ACC112 (cell line): Measurements from ENCODE around the gene NSRP1.
"Not testable (repeated sequence)": the region's sequence is repeated elsewhere in the genome, so short reads cannot be mapped to it uniquely, and the experiment has no call there.

Source experiments
- H2AFZ ChIP-seq: fragments of 200-600 bp; sonication (generic); one replicate; pipeline ENCODE4 v1.6.0; 2017; ENCODE audit warnings: antibody characterized with exemption, low read length; ENCODE audit not compliant: unreplicated experiment
- H3K27ac ChIP-seq: fragments of 200-600 bp; sonication (generic); 2 replicates; pipeline ENCODE4 v1.5.1; 2014; ENCODE audit warnings: low read depth, mild to moderate bottlenecking, antibody characterized with exemption, low read length, moderate library complexity
- H3K27me3 ChIP-seq: fragments of 200-600 bp; sonication (generic); 2 replicates; pipeline ENCODE4 v1.6.1; 2014; ENCODE audit warnings: mild to moderate bottlenecking, antibody characterized with exemption, low read length, moderate library complexity, mixed read lengths; ENCODE audit not compliant: insufficient read depth
- H3K36me3 ChIP-seq: fragments of 200-600 bp; sonication (generic); 2 replicates; pipeline ENCODE4 v1.6.1; 2016; ENCODE audit warnings: mild to moderate bottlenecking, antibody characterized with exemption, low read length, moderate library complexity, mixed read lengths; ENCODE audit not compliant: insufficient read depth
- H3K4me1 ChIP-seq: fragments of 200-600 bp; sonication (generic); one replicate; pipeline ENCODE4 v1.6.1; 2016; ENCODE audit warnings: low read length, mixed read lengths; ENCODE audit not compliant: insufficient read depth, unreplicated experiment, control insufficient read depth
- H3K4me3 ChIP-seq: fragments of 200-600 bp; sonication (generic); 2 replicates; pipeline ENCODE4 v1.5.1; 2014; ENCODE audit warnings: mild to moderate bottlenecking, low read depth, low read length
- H3K79me2 ChIP-seq: fragments of 200-600 bp; sonication (generic); one replicate; pipeline ENCODE4 v1.6.0; 2016; ENCODE audit warnings: low read length; ENCODE audit not compliant: control insufficient read depth, unreplicated experiment, insufficient read depth

Gene NSRP1

DNA sequence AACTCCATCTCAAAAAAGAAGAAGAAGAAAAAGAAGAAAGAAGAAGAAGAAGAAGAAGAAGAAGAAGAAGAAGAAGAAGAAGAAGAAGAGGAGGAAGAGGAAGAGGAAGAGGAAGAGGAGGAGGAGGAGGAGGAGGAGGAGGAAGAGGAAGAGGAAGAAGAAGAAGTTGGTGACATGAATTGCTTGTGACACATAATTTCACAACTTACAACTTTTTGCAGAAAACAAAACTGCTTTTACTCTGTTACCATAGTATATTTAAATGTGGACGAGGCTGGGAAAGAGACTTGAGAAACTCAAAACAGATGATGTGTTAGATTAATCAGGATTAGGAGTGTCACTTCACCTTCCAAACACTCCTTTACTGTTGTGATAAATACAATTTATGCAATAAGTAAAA is 113.4 kb downstream of the NSRP1 start:
- H3K27me3 ChIP-seq: peaks cover 50% of the 10 kb centered on the region
- not testable (repeated sequence) for H2AFZ ChIP-seq, H3K4me1 ChIP-seq, H3K79me2 ChIP-seq, H3K4me3 ChIP-seq, H3K27ac ChIP-seq, H3K36me3 ChIP-seq

DNA sequence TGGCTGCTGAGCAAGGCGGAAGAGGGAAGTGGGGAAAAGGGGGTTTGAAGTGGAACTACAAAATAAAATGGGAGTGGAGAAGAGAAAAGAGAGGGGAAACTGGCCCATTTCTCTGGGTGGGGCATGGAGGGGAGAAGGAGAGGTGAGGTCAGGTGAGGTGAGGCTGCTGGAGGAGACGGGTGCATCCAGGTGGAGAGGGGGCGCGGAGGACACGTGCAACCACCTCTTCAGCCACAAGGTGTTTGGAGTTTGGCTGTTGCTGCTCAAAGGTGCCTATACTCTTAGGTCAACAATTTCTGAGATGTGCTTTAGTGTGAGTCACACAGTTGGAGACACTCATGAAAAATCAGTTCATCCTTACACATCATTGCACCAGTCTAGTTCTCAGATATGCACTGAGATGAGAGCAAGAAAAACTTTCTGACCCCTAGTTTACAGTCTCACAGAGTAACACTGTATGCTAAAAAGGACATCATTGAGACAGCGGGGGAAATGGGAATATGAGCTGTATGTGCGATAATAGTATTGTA is 114.0 kb downstream of the NSRP1 start:
- H3K79me2 ChIP-seq: no peaks in the 10 kb centered on the region
- no peaks in the 10 kb centered on the region for H3K36me3 ChIP-seq
- no peak overlapping the region for H3K27ac ChIP-seq
- peaks cover 7% of the 10 kb centered on the region for H3K4me1 ChIP-seq
- H2AFZ ChIP-seq: no peak overlapping the region
- H3K27me3 ChIP-seq: peaks cover 52% of the 10 kb centered on the region
- no peak overlapping the region for H3K4me3 ChIP-seq

DNA sequence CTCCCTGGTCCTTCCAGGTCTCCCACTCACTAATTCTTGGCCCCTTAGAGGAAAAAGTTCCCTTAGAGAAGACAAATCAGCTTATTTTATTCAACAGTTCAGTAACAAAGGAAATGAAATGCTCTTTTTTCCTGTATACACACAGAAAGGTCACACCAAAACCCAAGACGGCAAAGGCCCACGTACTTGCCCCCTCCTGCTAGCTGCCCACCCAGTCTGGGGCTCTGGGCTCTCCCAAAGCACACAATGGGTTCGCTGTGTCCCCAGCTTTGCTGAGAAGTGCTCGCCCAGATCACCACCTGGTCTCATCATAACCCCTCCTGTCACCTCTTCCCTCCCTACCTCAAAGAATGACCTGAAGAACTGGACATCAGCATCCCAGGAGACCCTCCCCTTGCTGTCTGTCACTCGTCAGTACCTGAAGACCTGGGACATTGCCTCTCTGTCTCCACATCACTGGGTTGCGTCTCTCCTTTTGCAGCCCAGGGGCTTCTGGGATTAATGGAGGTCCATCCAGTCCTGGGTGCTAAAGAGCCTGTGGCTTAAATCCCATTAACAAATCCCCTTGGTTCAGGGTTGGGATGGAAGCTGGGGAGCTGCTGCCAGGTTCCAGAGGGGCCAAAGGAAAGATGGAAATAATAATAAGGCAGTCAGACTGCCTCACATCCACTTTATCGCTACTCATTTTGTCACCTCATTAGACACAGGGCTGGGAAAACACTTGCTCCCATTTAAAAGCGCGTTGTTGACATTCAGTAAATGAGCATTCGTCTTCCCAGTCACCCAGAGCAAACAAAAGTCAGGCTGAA is 115.6 kb downstream of the NSRP1 start:
- H3K27ac ChIP-seq: no peak overlapping the region
- H3K4me1 ChIP-seq: peaks cover 7% of the 10 kb centered on the region
- H3K27me3 ChIP-seq: peaks cover 62% of the 10 kb centered on the region
- no peaks in the 10 kb centered on the region for H3K36me3 ChIP-seq
- H3K79me2 ChIP-seq: no peaks in the 10 kb centered on the region
- no peak overlapping the region for H3K4me3 ChIP-seq
- no peak overlapping the region for H2AFZ ChIP-seq

DNA sequence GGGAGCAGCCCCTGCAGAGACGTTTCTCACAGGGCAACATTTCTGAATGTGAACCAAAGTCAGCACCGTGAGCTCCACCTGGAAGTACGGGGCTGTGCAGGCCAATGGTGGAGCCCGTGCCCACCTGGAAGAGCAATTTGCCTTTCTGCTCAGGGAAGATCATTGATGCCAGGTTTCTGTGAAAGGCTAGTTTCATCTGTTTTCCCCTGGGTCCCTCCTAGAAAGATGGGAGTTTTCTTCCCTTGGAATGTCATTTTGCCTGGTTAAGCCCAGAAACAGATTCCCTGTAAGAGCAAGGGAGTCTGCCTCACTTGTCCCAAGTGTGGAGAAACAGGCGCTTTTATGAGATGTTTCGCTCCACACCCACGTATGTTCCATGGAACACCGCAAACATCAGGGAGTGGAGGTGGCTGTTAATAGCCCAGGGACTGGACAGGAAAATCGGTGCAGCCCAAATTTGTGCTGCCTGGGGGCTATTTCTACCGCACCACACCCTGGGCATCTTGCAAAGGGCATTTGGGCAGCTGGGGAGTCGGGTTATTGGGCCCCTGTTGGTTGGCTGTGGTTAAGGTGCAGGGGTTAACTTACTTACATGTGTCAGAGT is 116.3 kb downstream of the NSRP1 start:
- no peaks in the 10 kb centered on the region for H3K36me3 ChIP-seq
- peaks cover 69% of the 10 kb centered on the region for H3K27me3 ChIP-seq
- no peaks in the 10 kb centered on the region for H3K79me2 ChIP-seq
- H3K4me3 ChIP-seq: no peak overlapping the region
- no peak overlapping the region for H2AFZ ChIP-seq
- H3K27ac ChIP-seq: no peak overlapping the region
- peaks cover 7% of the 10 kb centered on the region for H3K4me1 ChIP-seq

DNA sequence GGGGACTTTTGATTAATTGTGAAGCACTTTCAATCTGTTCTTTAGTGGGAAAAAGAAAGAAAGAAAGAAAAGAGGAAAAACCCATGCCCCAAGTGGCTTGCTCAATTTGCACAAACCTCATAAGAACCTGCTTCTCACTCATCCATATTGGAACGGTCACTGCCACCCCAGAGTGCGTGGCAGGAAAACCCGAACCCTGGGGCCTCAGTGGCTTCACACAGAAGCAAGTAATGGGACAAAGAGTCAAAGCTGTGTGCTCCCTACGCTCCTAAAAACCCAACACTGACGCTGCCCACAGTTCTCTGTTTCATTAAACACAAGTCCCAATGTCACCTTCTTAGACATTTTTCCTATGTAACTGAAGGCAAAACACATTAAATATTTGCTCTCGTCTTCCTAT is 117.7 kb downstream of the NSRP1 start:
- H3K36me3 ChIP-seq: no peaks in the 10 kb centered on the region
- H2AFZ ChIP-seq: no peak overlapping the region
- no peak overlapping the region for H3K27ac ChIP-seq
- H3K4me1 ChIP-seq: peaks cover 7% of the 10 kb centered on the region
- no peaks in the 10 kb centered on the region for H3K79me2 ChIP-seq
- H3K27me3 ChIP-seq: peaks cover 60% of the 10 kb centered on the region
- H3K4me3 ChIP-seq: no peak overlapping the region

DNA sequence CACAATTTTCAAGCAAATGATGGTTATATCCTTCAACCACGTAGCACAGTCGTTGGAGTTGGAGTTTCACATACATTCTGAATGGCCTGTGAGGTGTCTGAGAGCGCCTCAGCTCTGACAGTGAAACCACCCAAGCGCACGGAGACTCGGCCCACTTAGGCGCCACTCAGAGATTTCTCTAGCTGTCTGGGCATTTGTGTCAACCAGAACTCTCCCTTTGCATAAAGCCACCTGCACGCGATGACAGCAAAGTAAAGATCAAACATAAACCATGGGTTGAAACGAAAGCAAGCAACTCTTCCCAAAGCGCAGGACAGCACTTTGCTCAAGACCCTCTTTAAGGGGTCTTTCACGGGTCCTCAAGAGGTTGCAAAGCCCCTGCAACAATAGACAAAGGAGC is 118.3 kb downstream of the NSRP1 start:
- no peaks in the 10 kb centered on the region for H3K36me3 ChIP-seq
- H2AFZ ChIP-seq: no peak overlapping the region
- H3K27ac ChIP-seq: no peak overlapping the region
- H3K4me1 ChIP-seq: peaks cover 7% of the 10 kb centered on the region
- no peaks in the 10 kb centered on the region for H3K79me2 ChIP-seq
- H3K27me3 ChIP-seq: peaks cover 57% of the 10 kb centered on the region
- H3K4me3 ChIP-seq: peak overlapping the region; percentile 82

DNA sequence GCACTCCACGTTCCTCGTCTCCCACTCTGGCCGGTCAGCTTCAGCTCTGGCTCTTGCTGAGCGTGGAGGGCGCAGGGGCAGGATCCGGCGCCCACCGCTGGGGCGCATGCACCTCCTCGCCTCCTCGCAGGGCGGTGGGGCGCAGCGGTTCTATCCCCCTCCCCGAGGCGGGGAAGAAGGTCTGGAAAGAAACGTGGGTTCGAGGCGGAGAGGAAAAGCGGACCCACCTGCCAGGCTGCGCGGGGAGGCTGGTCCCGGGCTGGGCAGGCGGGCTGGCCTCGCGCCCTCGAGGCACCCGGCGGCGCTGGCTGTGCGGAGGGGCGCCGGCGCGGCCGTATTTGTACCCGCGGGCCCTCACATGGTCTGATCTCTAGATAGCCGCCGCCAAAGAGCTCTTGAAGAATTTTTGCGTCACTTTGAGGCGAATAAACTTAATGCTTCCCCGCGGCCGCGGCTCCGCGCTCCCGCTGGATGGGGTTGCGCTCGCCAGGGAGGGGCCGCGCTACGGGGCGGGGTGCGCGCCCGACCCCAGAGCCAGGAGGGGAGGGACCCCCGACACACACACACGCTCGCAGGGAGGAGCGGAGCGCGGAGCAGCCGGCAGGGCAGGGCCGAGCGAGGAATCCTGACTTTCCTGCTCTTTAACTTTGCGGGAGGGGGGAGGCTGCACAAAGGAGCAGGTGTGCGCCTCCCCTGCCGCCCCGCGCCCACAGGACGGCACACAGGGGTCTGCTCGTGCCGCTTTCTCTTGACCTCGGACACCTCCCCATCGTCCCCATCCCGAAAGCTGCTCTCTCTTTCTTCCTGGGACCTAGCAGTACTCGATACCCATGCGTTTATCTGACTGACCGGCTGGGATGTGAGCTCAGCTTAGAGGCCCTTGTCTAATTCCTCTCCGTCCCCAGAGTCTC is 119.0 kb downstream of the NSRP1 start, which contains the start of gene SLC6A4:
SLC6A4 (minus strand) TSS at position 312 of the 911 bp plus-strand sequence. CDS start 13,739 bp downstream, outside the sequence.
- no peak within 1 kb of the TSS for H3K27ac ChIP-seq
- no peaks in the 10 kb centered on the region for H3K79me2 ChIP-seq
- peak within 1 kb of the TSS; percentile 89 for H2AFZ ChIP-seq
- H3K27me3 ChIP-seq: peaks cover 52% of the 10 kb centered on the region
- no peaks in the 10 kb centered on the region for H3K36me3 ChIP-seq
- peak within 1 kb of the TSS; percentile 82 for H3K4me3 ChIP-seq
- H3K4me1 ChIP-seq: peaks cover 7% of the 10 kb centered on the region
